ENCODE data around the gene SCAMP5. TPM values are rescaled to one million over a fixed set of nuclear protein-coding genes. Genes with fewer than 3 reads are reported as not detected.

The SCAMP5 gene
- total RNA-seq, 1 experiment from 2014 or later = 17.7 TPM

GRCh38 chr15:74960995-74961588, 34.3 kb upstream of the SCAMP5 start:
- peaks cover 28% of the 10 kb centered on the region for H3K27me3 ChIP-seq (ENCODE audit: control insufficient read depth, insufficient read depth, low read length)
- no peaks in the 10 kb centered on the region for H3K36me3 ChIP-seq (replicated peaks; ENCODE audit: control insufficient read depth, insufficient read depth, low read length)
- no peak overlapping the region for H3K4me3 ChIP-seq (ENCODE audit: insufficient read depth, low read depth, low read length)
- no peak for DNase-seq

- H3K27me3 ChIP-seq (ENCODE audit: control insufficient read depth, insufficient read depth, low read length) = peaks cover 28% of the 10 kb centered on the region
- no peaks in the 10 kb centered on the region for H3K36me3 ChIP-seq (replicated peaks; ENCODE audit: control insufficient read depth, insufficient read depth, low read length)
- no peak for DNase-seq
- no peak overlapping the region for H3K4me3 ChIP-seq (ENCODE audit: insufficient read depth, low read depth, low read length)
Observed at GRCh38 chr15:74961616-74962015, 33.7 kb upstream of the SCAMP5 start.

GRCh38 chr15:74962219-74962618, 33.1 kb upstream of the SCAMP5 start:
- H3K4me3 ChIP-seq (ENCODE audit: insufficient read depth, low read depth, low read length) = no peak overlapping the region
- no peaks in the 10 kb centered on the region for H3K36me3 ChIP-seq (replicated peaks; ENCODE audit: control insufficient read depth, insufficient read depth, low read length)
- H3K27me3 ChIP-seq (ENCODE audit: control insufficient read depth, insufficient read depth, low read length) = peaks cover 28% of the 10 kb centered on the region
- no peak for DNase-seq

GRCh38 chr15:74962671-74963070, 32.7 kb upstream of the SCAMP5 start:
- no peak for DNase-seq
- no peak overlapping the region for H3K4me3 ChIP-seq (ENCODE audit: insufficient read depth, low read depth, low read length)
- H3K27me3 ChIP-seq (ENCODE audit: control insufficient read depth, insufficient read depth, low read length) = peaks cover 25% of the 10 kb centered on the region
- no peaks in the 10 kb centered on the region for H3K36me3 ChIP-seq (replicated peaks; ENCODE audit: control insufficient read depth, insufficient read depth, low read length)

- H3K27me3 ChIP-seq (ENCODE audit: control insufficient read depth, insufficient read depth, low read length) = peaks cover 20% of the 10 kb centered on the region
- H3K36me3 ChIP-seq (replicated peaks; ENCODE audit: control insufficient read depth, insufficient read depth, low read length) = no peaks in the 10 kb centered on the region
- H3K4me3 ChIP-seq (ENCODE audit: insufficient read depth, low read depth, low read length) = no peak overlapping the region
- no peak for DNase-seq
Observed at GRCh38 chr15:74963213-74963612, 32.1 kb upstream of the SCAMP5 start.

GRCh38 chr15:74964794-74965193, 30.6 kb upstream of the SCAMP5 start:
- peak; percentile 40 for DNase-seq
- H3K4me3 ChIP-seq (ENCODE audit: insufficient read depth, low read depth, low read length) = no peak overlapping the region
- peaks cover 5% of the 10 kb centered on the region; the same call in 1 of the 2 replicates for H3K27me3 ChIP-seq (ENCODE audit: control insufficient read depth, insufficient read depth, low read length)
- no peaks in the 10 kb centered on the region for H3K36me3 ChIP-seq (replicated peaks; ENCODE audit: control insufficient read depth, insufficient read depth, low read length)

GRCh38 chr15:74967670-74968069, 27.7 kb upstream of the SCAMP5 start:
- no peak for DNase-seq
- no peak overlapping the region for H3K4me3 ChIP-seq (ENCODE audit: insufficient read depth, low read depth, low read length)
- no peaks in the 10 kb centered on the region for H3K27me3 ChIP-seq (ENCODE audit: control insufficient read depth, insufficient read depth, low read length)
- H3K36me3 ChIP-seq (replicated peaks; ENCODE audit: control insufficient read depth, insufficient read depth, low read length) = no peaks in the 10 kb centered on the region

GRCh38 chr15:74976159-74976558, 19.2 kb upstream of the SCAMP5 start:
- DNase-seq = no peak
- H3K27me3 ChIP-seq (ENCODE audit: control insufficient read depth, insufficient read depth, low read length) = no peaks in the 10 kb centered on the region
- H3K36me3 ChIP-seq (replicated peaks; ENCODE audit: control insufficient read depth, insufficient read depth, low read length) = no peaks in the 10 kb centered on the region
- no peak overlapping the region for H3K4me3 ChIP-seq (ENCODE audit: insufficient read depth, low read depth, low read length)

- Histone ChIP-seq H3K27me3 (ENCODE audit: control insufficient read depth, insufficient read depth, low read length) (no peaks in the 10 kb centered on the region), H3K36me3 (replicated peaks; ENCODE audit: control insufficient read depth, insufficient read depth, low read length) (no peaks in the 10 kb centered on the region), H3K4me3 (ENCODE audit: insufficient read depth, low read depth, low read length) (no peak overlapping the region)
- DNase-seq = no peak
Observed at GRCh38 chr15:74977599-74977998, 17.8 kb upstream of the SCAMP5 start.

GRCh38 chr15:74978077-74978476, 17.3 kb upstream of the SCAMP5 start:
- H3K27me3 ChIP-seq (ENCODE audit: control insufficient read depth, insufficient read depth, low read length) = no peaks in the 10 kb centered on the region

GRCh38 chr15:74978503-74978902, 16.9 kb upstream of the SCAMP5 start:
- DNase-seq = peak; percentile 21
- H3K27me3 ChIP-seq (ENCODE audit: control insufficient read depth, insufficient read depth, low read length) = no peaks in the 10 kb centered on the region
- no peak overlapping the region for H3K4me3 ChIP-seq (ENCODE audit: insufficient read depth, low read depth, low read length)
- H3K36me3 ChIP-seq (replicated peaks; ENCODE audit: control insufficient read depth, insufficient read depth, low read length) = no peaks in the 10 kb centered on the region

More at GRCh38 chr15:74978077-74978476, 17.3 kb upstream of the SCAMP5 start:
- no peak overlapping the region for H3K4me3 ChIP-seq (ENCODE audit: insufficient read depth, low read depth, low read length)
- DNase-seq = peak; percentile 4
- H3K36me3 ChIP-seq (replicated peaks; ENCODE audit: control insufficient read depth, insufficient read depth, low read length) = no peaks in the 10 kb centered on the region

- Histone ChIP-seq H3K4me3 (ENCODE audit: insufficient read depth, low read depth, low read length) (no peak overlapping the region), H3K36me3 (replicated peaks; ENCODE audit: control insufficient read depth, insufficient read depth, low read length) (no peaks in the 10 kb centered on the region), H3K27me3 (ENCODE audit: control insufficient read depth, insufficient read depth, low read length) (no peaks in the 10 kb centered on the region)
- no peak for DNase-seq
Observed at GRCh38 chr15:74982183-74982582, 13.2 kb upstream of the SCAMP5 start.

GRCh38 chr15:74983725-74984231, 11.6 kb upstream of the SCAMP5 start:
- Histone ChIP-seq H3K36me3 (replicated peaks; ENCODE audit: control insufficient read depth, insufficient read depth, low read length) (no peaks in the 10 kb centered on the region), H3K4me3 (ENCODE audit: insufficient read depth, low read depth, low read length) (no peak overlapping the region), H3K27me3 (ENCODE audit: control insufficient read depth, insufficient read depth, low read length) (no peaks in the 10 kb centered on the region; the same call in 1 of the 2 replicates)
- DNase-seq = no peak

GRCh38 chr15:74988007-74988800, 7.2 kb upstream of the SCAMP5 start:
- Histone ChIP-seq H3K27me3 (ENCODE audit: control insufficient read depth, insufficient read depth, low read length) (no peaks in the 10 kb centered on the region; the same call in 1 of the 2 replicates), H3K36me3 (replicated peaks; ENCODE audit: control insufficient read depth, insufficient read depth, low read length) (no peaks in the 10 kb centered on the region), H3K4me3 (ENCODE audit: insufficient read depth, low read depth, low read length) (no peak overlapping the region)
- peak; percentile 38 for DNase-seq

GRCh38 chr15:74989527-74989926, 5.8 kb upstream of the SCAMP5 start:
- Histone ChIP-seq H3K36me3 (replicated peaks; ENCODE audit: control insufficient read depth, insufficient read depth, low read length) (no peaks in the 10 kb centered on the region), H3K27me3 (ENCODE audit: control insufficient read depth, insufficient read depth, low read length) (no peaks in the 10 kb centered on the region; the same call in none of the 2 replicates), H3K4me3 (ENCODE audit: insufficient read depth, low read depth, low read length) (no peak overlapping the region)
- no peak for DNase-seq

All from H7 (cell line).